CD4-positive, alpha-beta T cell treated with Interleukin-21 for 1 hour (primary cell): ENCODE measurements around the gene CCL5.
"Not testable (repeated sequence)": the region's sequence is repeated elsewhere in the genome, so short reads cannot be mapped to it uniquely, and the experiment has no call there.

Experiments used
- DNase-seq: peaks from one replicate; pipeline ENCODE4 v3.0.0-alpha.2; 2020

CCL5 gene

GRCh38 chr17:35898283-35899070 lies 18.3 kb upstream of the CCL5 start:
- DNase-seq, result peak; percentile 46

GRCh38 chr17:35897772-35898171 lies 17.6 kb upstream of the CCL5 start:
- DNase-seq, result not testable (repeated sequence)

GRCh38 chr17:35895636-35896587 lies 15.8 kb upstream of the CCL5 start:
- peak; percentile 63 for DNase-seq

- no peak for DNase-seq
These were observed 14.0 kb upstream of the CCL5 start for GRCh38 chr17:35894206-35894605.

- no peak for DNase-seq
These were observed 13.6 kb upstream of the CCL5 start for GRCh38 chr17:35893751-35894150.

GRCh38 chr17:35892091-35893035 lies 12.2 kb upstream of the CCL5 start:
- DNase-seq, result peak; percentile 53

GRCh38 chr17:35891269-35891668 lies 11.1 kb upstream of the CCL5 start:
- no peak for DNase-seq

- DNase-seq, result peak; percentile 78
These were observed 10.6 kb upstream of the CCL5 start for GRCh38 chr17:35890774-35891155.

- no peak for DNase-seq
These were observed 9.9 kb upstream of the CCL5 start for GRCh38 chr17:35889818-35890773.

GRCh38 chr17:35889241-35889640 lies 9.1 kb upstream of the CCL5 start:
- peak; percentile 46 for DNase-seq

- DNase-seq, result no peak
These were observed 1.8 kb downstream of the CCL5 start for GRCh38 chr17:35878361-35878760.

- DNase-seq, result no peak
These were observed 2.7 kb downstream of the CCL5 start for GRCh38 chr17:35877345-35878029.

- DNase-seq, result no peak
These were observed 3.6 kb downstream of the CCL5 start for GRCh38 chr17:35876534-35876933.

- no peak for DNase-seq
These were observed 4.4 kb downstream of the CCL5 start for GRCh38 chr17:35875800-35876139.

GRCh38 chr17:35875072-35875799 lies 4.9 kb downstream of the CCL5 start:
- DNase-seq, result peak; percentile 48

GRCh38 chr17:35872196-35872980 lies 7.8 kb downstream of the CCL5 start:
- DNase-seq, result no peak

GRCh38 chr17:35870906-35871819 lies 9.0 kb downstream of the CCL5 start:
- peak; percentile 39 for DNase-seq

GRCh38 chr17:35868737-35869136 lies 11.4 kb downstream of the CCL5 start, which contains the start of gene HEATR9:
Gene HEATR9, minus strand, starts transcription at chr17:35868891. Its CDS starts 149 bp downstream, at chr17:35868742.
- no peak for DNase-seq
